ENCODE results near the gene DOP1A.
A peak's percentile ranks its signal among the peaks of the same experiment; 100 is the strongest.

The DOP1A gene

GRCh38 chr6:83215131-83216047 is 147.9 kb downstream of the DOP1A start:
- DNase-seq: peak; percentile 78
- TF ChIP-seq, protein P1, sequence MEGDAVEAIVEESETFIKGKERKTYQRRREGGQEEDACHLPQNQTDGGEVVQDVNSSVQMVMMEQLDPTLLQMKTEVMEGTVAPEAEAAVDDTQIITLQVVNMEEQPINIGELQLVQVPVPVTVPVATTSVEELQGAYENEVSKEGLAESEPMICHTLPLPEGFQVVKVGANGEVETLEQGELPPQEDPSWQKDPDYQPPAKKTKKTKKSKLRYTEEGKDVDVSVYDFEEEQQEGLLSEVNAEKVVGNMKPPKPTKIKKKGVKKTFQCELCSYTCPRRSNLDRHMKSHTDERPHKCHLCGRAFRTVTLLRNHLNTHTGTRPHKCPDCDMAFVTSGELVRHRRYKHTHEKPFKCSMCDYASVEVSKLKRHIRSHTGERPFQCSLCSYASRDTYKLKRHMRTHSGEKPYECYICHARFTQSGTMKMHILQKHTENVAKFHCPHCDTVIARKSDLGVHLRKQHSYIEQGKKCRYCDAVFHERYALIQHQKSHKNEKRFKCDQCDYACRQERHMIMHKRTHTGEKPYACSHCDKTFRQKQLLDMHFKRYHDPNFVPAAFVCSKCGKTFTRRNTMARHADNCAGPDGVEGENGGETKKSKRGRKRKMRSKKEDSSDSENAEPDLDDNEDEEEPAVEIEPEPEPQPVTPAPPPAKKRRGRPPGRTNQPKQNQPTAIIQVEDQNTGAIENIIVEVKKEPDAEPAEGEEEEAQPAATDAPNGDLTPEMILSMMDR (IDR thresholded peaks at IDR 0.05; ENCODE audit: low read depth, low read length): peak; percentile 79
- Histone ChIP-seq H3K9me3 (ENCODE audit: severe bottlenecking) (no peaks in the 10 kb centered on the region), H3K27me3 (ENCODE audit: insufficient read depth, low read depth, severe bottlenecking) (no peaks in the 10 kb centered on the region), H3K36me3 (no peaks in the 10 kb centered on the region), H3K4me3 (ENCODE audit: low read depth, low read length) (no peak overlapping the region), H3K27ac (no peak overlapping the region)

- H3K36me3 ChIP-seq: no peaks in the 10 kb centered on the region
- H3K4me3 ChIP-seq (ENCODE audit: low read depth, low read length): no peak overlapping the region
- no peaks in the 10 kb centered on the region for H3K27me3 ChIP-seq (ENCODE audit: insufficient read depth, low read depth, severe bottlenecking)
- no peaks in the 10 kb centered on the region for H3K9me3 ChIP-seq (ENCODE audit: severe bottlenecking)
- TF ChIP-seq, protein P1 (IDR thresholded peaks at IDR 0.05; ENCODE audit: low read depth, low read length): no peak
- no peak overlapping the region for H3K27ac ChIP-seq
- no peak for DNase-seq
Measured at GRCh38 chr6:83216806-83217205, 149.3 kb downstream of the DOP1A start.

Data from WERI-Rb-1 (cell line).